ENCODE results near the gene ENOX2.
"Not testable (repeated sequence)": the region's sequence is repeated elsewhere in the genome, so short reads cannot be mapped to it uniquely, and the experiment has no call there.

ENOX2 gene

GRCh38 chrX:130746709-130747342 lies 156.2 kb downstream of the ENOX2 start:
- DNase-seq (ENCODE audit: low read depth), result no peak

- no peak for DNase-seq (ENCODE audit: low read depth)
Measured at GRCh38 chrX:130746077-130746476, 156.9 kb downstream of the ENOX2 start.

GRCh38 chrX:130741584-130741983 lies 161.4 kb downstream of the ENOX2 start:
- no peak for DNase-seq (ENCODE audit: low read depth)

GRCh38 chrX:130741151-130741550 lies 161.9 kb downstream of the ENOX2 start:
- no peak for DNase-seq (ENCODE audit: low read depth)

GRCh38 chrX:130738638-130739195 lies 164.3 kb downstream of the ENOX2 start:
- DNase-seq (ENCODE audit: low read depth), result no peak

- no peak for DNase-seq (ENCODE audit: low read depth)
Measured at GRCh38 chrX:130734713-130735112, 168.3 kb downstream of the ENOX2 start.

- no peak for DNase-seq (ENCODE audit: low read depth)
Measured at GRCh38 chrX:130728208-130728607, 174.8 kb downstream of the ENOX2 start.

- no peak for DNase-seq (ENCODE audit: low read depth)
Measured at GRCh38 chrX:130726661-130727060, 176.3 kb downstream of the ENOX2 start.

GRCh38 chrX:130725519-130725918 lies 177.5 kb downstream of the ENOX2 start:
- no peak for DNase-seq (ENCODE audit: low read depth)

GRCh38 chrX:130719413-130719812 lies 183.6 kb downstream of the ENOX2 start:
- DNase-seq (ENCODE audit: low read depth), result no peak

- DNase-seq (ENCODE audit: low read depth), result no peak
Measured at GRCh38 chrX:130718137-130718536, 184.9 kb downstream of the ENOX2 start.

GRCh38 chrX:130716781-130717413 lies 186.1 kb downstream of the ENOX2 start:
- DNase-seq (ENCODE audit: low read depth), result no peak

- no peak for DNase-seq (ENCODE audit: low read depth)
Measured at GRCh38 chrX:130716346-130716745, 186.7 kb downstream of the ENOX2 start.

GRCh38 chrX:130715299-130715698 lies 187.7 kb downstream of the ENOX2 start:
- DNase-seq (ENCODE audit: low read depth), result no peak

- DNase-seq (ENCODE audit: low read depth), result no peak
Measured at GRCh38 chrX:130714665-130715064, 188.3 kb downstream of the ENOX2 start.

- DNase-seq (ENCODE audit: low read depth), result no peak
Measured at GRCh38 chrX:130714135-130714534, 188.9 kb downstream of the ENOX2 start.

- not testable (repeated sequence) for DNase-seq (ENCODE audit: low read depth)
Measured at GRCh38 chrX:130709178-130709577, 193.8 kb downstream of the ENOX2 start.

GRCh38 chrX:130705591-130705990 lies 197.4 kb downstream of the ENOX2 start:
- no peak for DNase-seq (ENCODE audit: low read depth)

GRCh38 chrX:130704053-130705038 lies 198.7 kb downstream of the ENOX2 start:
- DNase-seq (ENCODE audit: low read depth), result no peak

- no peak for DNase-seq (ENCODE audit: low read depth)
Measured at GRCh38 chrX:130702867-130703707, 199.9 kb downstream of the ENOX2 start.

GRCh38 chrX:130700629-130701028 lies 202.4 kb downstream of the ENOX2 start:
- DNase-seq (ENCODE audit: low read depth), result no peak

GRCh38 chrX:130699618-130700017 lies 203.4 kb downstream of the ENOX2 start:
- DNase-seq (ENCODE audit: low read depth), result no peak

Measured in stimulated activated CD8-positive, alpha-beta memory T cell treated with anti-CD3 and anti-CD28 coated beads, Interleukin-12 subunit alpha, Interleukin-12 subunit beta, amount 100 ng/mL, for 4 hours (primary cell).